SK-N-MC (cell line): ENCODE results near the gene NGRN.
"Not testable (repeated sequence)": the region's sequence is repeated elsewhere in the genome, so short reads cannot be mapped to it uniquely, and the experiment has no call there.

Source experiments
- EZH2 ChIP-seq: fragments of 200-600 bp; sonication (generic); IDR thresholded peaks from one replicate; pipeline ENCODE4 v1.6.1; 2017; ENCODE audit warnings: antibody characterized with exemption
- FOXP2 ChIP-seq: optimal IDR thresholded peaks from 2 replicates; pipeline ENCODE3; 2011; ENCODE audit warnings: mild to moderate bottlenecking, moderate library complexity; ENCODE audit not compliant: insufficient read depth; ENCODE audit errors: extremely low read length, control extremely low read depth
- POLR2AphosphoS5 ChIP-seq: IDR thresholded peaks from 2 replicates; pipeline ENCODE4 v1.6.1; 2012; ENCODE audit warnings: mild to moderate bottlenecking, low read depth, low read length, borderline replicate concordance

DNA sequence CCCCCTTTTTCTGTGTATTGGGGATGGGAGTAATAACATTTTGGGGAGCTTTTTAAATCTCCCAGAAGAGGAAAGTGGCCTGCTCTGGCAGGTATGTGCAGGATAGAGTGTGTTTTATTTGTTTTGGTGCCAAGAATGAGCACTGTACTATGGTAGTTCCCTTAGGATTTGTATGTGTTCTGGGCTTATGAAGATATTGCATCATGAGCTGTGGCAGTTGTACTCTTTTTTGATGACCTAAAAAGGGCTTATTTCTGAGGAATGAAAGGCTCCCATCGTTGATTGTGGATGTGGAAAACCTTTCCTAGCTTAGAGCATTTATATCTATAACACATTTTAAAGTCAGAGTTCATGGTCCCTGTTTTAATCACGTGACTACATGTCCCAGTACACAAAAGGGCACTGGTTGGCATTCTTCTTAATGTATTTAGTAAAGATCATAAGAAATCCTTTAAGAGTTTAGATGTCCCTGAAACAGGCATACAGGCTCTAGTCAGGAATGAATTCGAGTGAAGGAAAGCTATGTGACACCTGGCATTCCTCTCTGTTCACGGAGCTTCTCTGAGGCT is 30.9 kb downstream of the NGRN start:
- not testable (repeated sequence) for TF ChIP-seq EZH2, POLR2AphosphoS5, FOXP2
